Keratinocyte (primary cell): Measurements from ENCODE around the gene IL31. TPM values are rescaled to one million over a fixed set of nuclear protein-coding genes. Genes with fewer than 3 reads are reported as not detected.

Experiments used
- DNase-seq: peaks from one replicate; pipeline ENCODE4 v3.0.0-alpha.2; 2011; ENCODE audit warnings: low read depth, missing footprints, low spot score
- FAIRE-seq: peaks from 2 replicates; lab custom pipeline; 2011; peaks lifted over from hg19 to GRCh38; lab: Jason Lieb, UNC
- H2AFZ ChIP-seq: 2 replicates; pipeline ENCODE4 v1.6.0; 2012; ENCODE audit warnings: low read length, control low read depth, inconsistent platforms; ENCODE audit not compliant: control insufficient read depth
- H3K27ac ChIP-seq: 2 replicates; pipeline ENCODE4 v1.5.1; 2011; ENCODE audit warnings: low read length; ENCODE audit not compliant: control insufficient read depth, insufficient read depth
- H3K27me3 ChIP-seq: 3 replicates; pipeline ENCODE4 v1.6.0; 2011; ENCODE audit warnings: low read length; ENCODE audit not compliant: control insufficient read depth, insufficient read depth; ENCODE audit errors: extremely low read depth
- H3K36me3 ChIP-seq, 2 experiments: 2 replicates in 1 of 2; 3 replicates in 1 of 2; pipeline ENCODE4 v1.5.1; 2011; ENCODE audit warnings: low read length in 2 of 2, mild to moderate bottlenecking in 1 of 2; ENCODE audit not compliant: control insufficient read depth in 2 of 2, insufficient read depth in 2 of 2; ENCODE audit errors: extremely low read depth in 1 of 2
- H3K4me1 ChIP-seq: 3 replicates; pipeline ENCODE4 v1.5.1; 2011; ENCODE audit warnings: low read length; ENCODE audit not compliant: control insufficient read depth, insufficient read depth; ENCODE audit errors: extremely low read depth
- H3K4me2 ChIP-seq: 3 replicates; pipeline ENCODE4 v1.6.0; 2011; ENCODE audit warnings: low read depth, low read length; ENCODE audit not compliant: control insufficient read depth, insufficient read depth; ENCODE audit errors: extremely low read depth
- H3K4me3 ChIP-seq, 3 experiments: fragments of 200-600 bp in 1 of 3; sonication (generic) in 1 of 3; 2 replicates in 2 of 3; 3 replicates in 1 of 3; pipeline ENCODE4 v1.5.1; 2011 to 2016; ENCODE audit warnings: low read length in 3 of 3, mild to moderate bottlenecking in 3 of 3, control low read depth in 2 of 3, inconsistent platforms in 1 of 3, low read depth in 1 of 3, mixed read lengths in 1 of 3, mixed run types in 1 of 3, moderate library complexity in 1 of 3; ENCODE audit not compliant: control insufficient read depth in 2 of 3, insufficient read depth in 2 of 3; ENCODE audit errors: extremely low read depth in 1 of 3
- H3K79me2 ChIP-seq: 2 replicates; pipeline ENCODE4 v1.6.0; 2012; ENCODE audit warnings: low read length; ENCODE audit not compliant: control insufficient read depth, insufficient read depth
- H3K9ac ChIP-seq: 3 replicates; pipeline ENCODE4 v1.6.0; 2011; ENCODE audit warnings: low read length; ENCODE audit not compliant: control insufficient read depth, insufficient read depth; ENCODE audit errors: extremely low read depth
- H3K9me1 ChIP-seq: 3 replicates; pipeline ENCODE4 v1.6.0; 2011; ENCODE audit warnings: low read length; ENCODE audit not compliant: control insufficient read depth, insufficient read depth; ENCODE audit errors: extremely low read depth
- H3K9me3 ChIP-seq: 2 replicates; pipeline ENCODE4 v1.5.1; 2012; ENCODE audit warnings: low read depth, low read length; ENCODE audit not compliant: control insufficient read depth
- H4K20me1 ChIP-seq: 3 replicates; pipeline ENCODE4 v1.6.0; 2011; ENCODE audit warnings: low read length; ENCODE audit not compliant: control insufficient read depth, insufficient read depth; ENCODE audit errors: extremely low read depth
- CTCF ChIP-seq, 3 experiments: IDR thresholded peaks in 1 of 3; conservative IDR thresholded peaks in 1 of 3; optimal IDR thresholded peaks in 1 of 3; 2 replicates in 2 of 3; 3 replicates in 1 of 3; pipeline versions ENCODE3 to v1.5.1; 2011; ENCODE audit warnings: low read length in 3 of 3, mild to moderate bottlenecking in 3 of 3, moderate library complexity in 2 of 3, control low read depth in 1 of 3, inconsistent platforms in 1 of 3; ENCODE audit not compliant: insufficient read depth in 2 of 3; ENCODE audit errors: extremely low read depth in 1 of 3
- EZH2 ChIP-seq: IDR thresholded peaks from one replicate; pipeline ENCODE4 v1.6.1; 2012; ENCODE audit warnings: inconsistent platforms, mild to moderate bottlenecking, low read length, moderate library complexity
- dilution Hi-C: fragments of 300-500 bp; cut with MboI; formaldehyde crosslinking; loops from one replicate; pipeline ENCODE4 v1.7.0; 2020; ENCODE audit warnings: low sequenced_read_pairs; ENCODE audit not compliant: extremely low pct_ligation_motif_present
- polyA plus RNA-seq, 5 experiments: library from polyadenylated mRNA; depleted of rRNA in 3 of 5; stranded (reverse) in 3 of 5; stranded (forward) in 1 of 5; unstranded in 1 of 5; fragments of >200 nt; gene quantifications; 1 replicate in 1 of 5; 2 replicates in 3 of 5; 3 replicates in 1 of 5; pipeline versions ENCODE4 v1.2.1 to v1.2.3, GENCODE V29; 2011 to 2012; ENCODE audit warnings: missing spikeins in 2 of 5, low read depth in 1 of 5, low replicate concordance in 1 of 5

IL31 gene
- polyA plus RNA-seq, 1 donor (not counting 4 experiments of a cell fraction or from before 2014, with no cell fraction given), result not detected

- no peaks in the 10 kb centered on the region for H3K27me3 ChIP-seq
- H3K27ac ChIP-seq, result no peak overlapping the region
- no peak for DNase-seq
- FAIRE-seq, result no peak
- no peaks in the 10 kb centered on the region for H3K9me1 ChIP-seq
- peaks cover 25 to 28% of the 10 kb centered on the region in 2 experiments for H3K36me3 ChIP-seq
- no peak for TF ChIP-seq EZH2
- peak in 1 of 3 experiments; percentile 29 for TF ChIP-seq CTCF (optimal IDR thresholded peaks at IDR 0.05 in 1 of 3, IDR thresholded peaks at IDR 0.05 in 1 of 3, conservative IDR thresholded peaks at IDR 0.05 in 1 of 3; ENCODE audit: extremely low read depth in 1 of 3, insufficient read depth in 2 of 3, low read length in 3 of 3)
- H3K9me3 ChIP-seq, result no peaks in the 10 kb centered on the region
- H4K20me1 ChIP-seq, result no peaks in the 10 kb centered on the region
- peaks cover 17% of the 10 kb centered on the region for H3K4me1 ChIP-seq
- dilution Hi-C loops, result no loop called here
- no peak overlapping the region for H3K4me3 ChIP-seq
- H2AFZ ChIP-seq, result no peak overlapping the region
- peaks cover 49% of the 10 kb centered on the region for H3K79me2 ChIP-seq
- no peak overlapping the region for H3K9ac ChIP-seq
- no peak overlapping the region for H3K4me2 ChIP-seq
Measured at GRCh38 chr12:122126713-122127597, 47.1 kb downstream of the IL31 start.

GRCh38 chr12:122126342-122126635 lies 47.7 kb downstream of the IL31 start:
- H3K79me2 ChIP-seq, result peaks cover 55% of the 10 kb centered on the region

More at GRCh38 chr12:122126342-122126635, 47.7 kb downstream of the IL31 start:
- H3K27ac ChIP-seq, result no peak overlapping the region
- TF ChIP-seq CTCF (optimal IDR thresholded peaks at IDR 0.05 in 1 of 3, IDR thresholded peaks at IDR 0.05 in 1 of 3, conservative IDR thresholded peaks at IDR 0.05 in 1 of 3; ENCODE audit: extremely low read depth in 1 of 3, insufficient read depth in 2 of 3, low read length in 3 of 3) (no peak), EZH2 (no peak)
- H2AFZ ChIP-seq, result no peak overlapping the region
- H4K20me1 ChIP-seq, result no peaks in the 10 kb centered on the region
- peaks cover 22 to 28% of the 10 kb centered on the region in 2 experiments for H3K36me3 ChIP-seq
- DNase-seq (no peak), FAIRE-seq (no peak)
- H3K9me3 ChIP-seq, result no peaks in the 10 kb centered on the region
- dilution Hi-C loops, result no loop called here
- peaks cover 17% of the 10 kb centered on the region for H3K4me1 ChIP-seq
- H3K9ac ChIP-seq, result no peak overlapping the region
- no peaks in the 10 kb centered on the region for H3K27me3 ChIP-seq
- H3K4me2 ChIP-seq, result no peak overlapping the region
- H3K4me3 ChIP-seq, result no peak overlapping the region
- H3K9me1 ChIP-seq, result no peaks in the 10 kb centered on the region
